HG03135 (cell line): ENCODE results near the gene ACP1.
"Not testable (repeated sequence)": the region's sequence is repeated elsewhere in the genome, so short reads cannot be mapped to it uniquely, and the experiment has no call there.

Source experiments
- ATAC-seq: cut with Tn5 transposase; IDR thresholded peaks from one replicate; pipeline ENCODE4 v1.9.1; 2021; ENCODE audit warnings: mild to moderate bottlenecking, moderate library complexity; ENCODE audit not compliant: unreplicated experiment

ACP1 gene

DNA sequence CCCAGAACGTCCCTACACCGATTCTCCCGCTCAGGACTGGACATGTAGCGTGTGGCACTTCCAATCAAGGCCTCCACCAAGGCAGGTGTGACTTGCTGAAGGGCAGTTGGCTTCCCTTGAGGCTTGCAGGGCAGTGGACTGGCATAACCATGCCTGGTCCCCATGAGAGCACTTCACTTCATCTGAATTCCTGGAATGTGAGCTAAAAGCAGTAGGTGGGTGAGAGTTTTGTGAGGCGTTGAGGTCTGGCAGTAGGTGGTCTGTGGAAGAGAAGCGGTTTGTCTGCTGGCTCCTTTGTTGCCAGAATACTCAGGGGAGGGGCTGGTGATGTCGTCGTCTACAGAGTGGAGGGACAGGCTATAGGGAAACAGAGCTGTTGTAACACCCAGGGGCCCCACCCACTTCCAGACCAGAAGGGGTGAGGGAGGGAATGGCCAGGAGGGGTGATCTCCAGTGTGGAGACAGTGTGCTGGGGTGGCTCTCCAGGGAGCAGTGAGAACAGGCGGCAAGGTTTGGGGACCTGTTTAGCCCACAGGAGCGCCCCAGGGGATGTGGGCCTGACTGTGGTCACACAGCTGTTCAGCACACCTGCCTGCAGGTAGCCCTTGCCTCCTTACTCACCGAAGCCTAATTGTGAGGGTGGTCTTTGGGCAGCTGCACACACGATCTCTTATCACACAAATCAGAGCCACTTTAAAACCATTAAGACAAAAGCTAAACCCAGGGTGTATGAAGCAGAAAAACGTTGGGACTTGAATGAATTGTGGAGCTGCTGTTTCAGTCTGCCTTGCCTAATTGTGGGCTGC is 44.6 kb downstream of the ACP1 start:
- ATAC-seq, result no peak

DNA sequence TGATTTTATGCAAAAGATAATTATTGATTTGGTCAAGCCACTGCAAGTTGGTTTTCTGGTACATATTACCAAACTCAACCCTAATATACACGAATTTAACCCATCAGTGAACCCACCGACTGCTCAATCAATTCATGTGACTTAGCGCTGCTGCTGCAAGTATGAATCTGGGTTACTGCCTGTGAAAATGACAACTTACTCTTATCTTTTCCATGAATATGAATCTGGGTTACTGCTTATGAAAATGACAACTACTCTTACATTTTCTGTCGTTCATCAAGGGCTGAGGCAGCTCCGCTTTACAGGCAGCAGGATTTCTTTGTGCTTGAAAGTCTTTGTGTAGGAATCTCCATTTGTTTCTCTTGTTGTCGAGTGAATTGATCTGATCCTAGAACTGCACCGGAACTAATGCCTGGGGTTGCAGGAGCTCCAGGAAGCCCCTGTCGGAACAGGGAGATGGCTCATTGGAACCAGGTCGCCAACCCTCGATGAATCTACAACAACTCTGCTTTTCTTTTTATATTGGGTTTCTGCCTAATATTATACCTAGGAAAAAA is 45.3 kb downstream of the ACP1 start:
- no peak for ATAC-seq

GRCh38 chr2:310994-311393 is 46.2 kb downstream of the ACP1 start:
- no peak for ATAC-seq

DNA sequence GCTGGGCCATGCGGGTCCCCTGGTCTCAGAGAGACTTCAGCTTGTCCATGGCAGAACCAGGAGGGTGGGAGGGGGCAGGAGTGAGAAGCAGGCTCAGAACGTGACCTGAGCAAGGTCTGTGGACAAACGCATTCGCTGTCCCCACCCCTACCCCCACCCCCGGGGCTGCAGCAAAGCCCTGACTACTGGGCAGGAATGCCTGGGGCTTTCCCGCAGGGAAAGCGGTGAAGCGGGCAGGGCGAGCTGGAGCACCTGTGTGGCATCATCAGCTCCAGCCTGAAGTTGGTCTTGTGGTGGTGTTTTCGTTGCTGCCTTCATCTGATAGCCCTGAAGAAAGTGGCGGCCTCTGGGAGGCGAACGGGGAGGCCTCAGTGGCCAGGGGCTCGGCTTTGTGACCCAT is 49.2 kb downstream of the ACP1 start:
- ATAC-seq, result no peak

DNA sequence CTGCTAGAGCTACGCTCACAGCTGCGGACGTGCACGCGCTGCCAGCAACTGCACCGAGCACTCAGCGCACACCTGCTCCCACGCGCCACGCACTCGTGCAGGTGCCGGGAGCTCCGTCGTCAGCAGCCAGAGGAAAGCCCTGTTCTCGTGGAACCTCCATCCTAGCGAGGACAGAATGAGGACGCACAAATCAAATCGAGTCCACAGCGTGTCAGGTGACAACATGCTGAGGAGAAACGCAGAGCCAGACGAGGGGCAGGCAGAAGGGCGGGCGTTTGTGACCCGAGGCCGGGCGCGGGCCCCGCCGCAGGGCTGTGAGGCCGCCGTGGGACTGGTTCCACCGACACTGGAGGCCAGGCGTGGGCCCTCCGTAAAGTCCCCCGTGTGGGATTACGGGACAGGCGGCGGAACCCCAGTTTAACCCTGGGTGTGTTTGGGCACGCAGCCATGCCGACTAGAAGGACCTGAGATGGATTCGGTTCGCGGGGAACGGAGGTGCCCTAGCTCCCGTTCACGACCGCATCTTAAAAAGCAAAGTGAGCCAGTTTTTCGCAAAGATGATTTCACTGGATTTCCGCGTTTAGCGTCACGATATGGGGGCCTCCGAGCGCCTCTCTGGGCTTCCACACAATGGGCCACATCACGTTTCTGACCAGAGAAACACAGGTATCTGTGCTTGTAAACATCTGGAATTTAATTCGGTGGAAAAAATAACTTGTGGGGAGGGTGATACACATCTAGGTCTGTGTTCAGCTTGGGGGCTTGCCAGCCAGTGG is 50.0 kb downstream of the ACP1 start:
- ATAC-seq, result no peak

DNA sequence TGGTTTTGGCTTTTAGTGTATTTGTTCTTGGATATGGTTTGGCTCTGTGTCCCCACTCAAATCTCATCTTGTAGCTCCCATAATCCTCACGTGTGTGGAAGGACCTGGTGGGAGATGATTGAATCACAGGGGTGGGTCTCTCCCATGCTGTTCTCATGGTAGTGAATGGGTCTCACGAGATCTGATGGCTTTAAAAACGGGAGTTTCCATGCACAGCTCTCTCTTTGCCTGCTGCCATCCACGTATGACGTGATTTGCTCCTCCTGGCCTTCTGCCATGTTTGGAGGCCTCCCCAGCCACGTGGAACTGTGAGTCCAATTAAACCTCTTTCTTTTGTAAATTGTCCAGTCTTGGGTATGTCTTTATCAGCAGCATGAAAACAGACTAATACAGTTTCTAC is 51.2 kb downstream of the ACP1 start:
- not testable (repeated sequence) for ATAC-seq

DNA sequence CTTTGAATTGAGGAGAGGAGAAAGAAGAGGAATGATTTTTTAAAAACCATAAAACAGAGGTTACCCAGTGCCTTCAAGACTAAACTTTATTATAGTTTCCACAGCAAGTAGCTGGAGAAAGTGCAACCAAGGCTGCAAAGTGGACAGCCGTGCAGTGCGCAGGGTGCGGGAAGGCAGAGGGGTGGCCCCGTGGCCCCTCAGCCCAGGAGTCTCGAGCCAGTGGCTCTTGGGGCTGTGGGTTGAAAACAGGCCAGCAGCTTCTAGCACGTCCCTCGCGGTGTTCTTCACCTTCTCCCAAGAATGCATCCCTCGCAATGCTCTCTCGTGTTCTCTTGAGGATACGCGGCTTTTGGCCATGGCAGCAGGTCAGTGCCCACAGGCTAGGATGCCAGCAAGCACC is 51.6 kb downstream of the ACP1 start:
- ATAC-seq, result no peak

DNA sequence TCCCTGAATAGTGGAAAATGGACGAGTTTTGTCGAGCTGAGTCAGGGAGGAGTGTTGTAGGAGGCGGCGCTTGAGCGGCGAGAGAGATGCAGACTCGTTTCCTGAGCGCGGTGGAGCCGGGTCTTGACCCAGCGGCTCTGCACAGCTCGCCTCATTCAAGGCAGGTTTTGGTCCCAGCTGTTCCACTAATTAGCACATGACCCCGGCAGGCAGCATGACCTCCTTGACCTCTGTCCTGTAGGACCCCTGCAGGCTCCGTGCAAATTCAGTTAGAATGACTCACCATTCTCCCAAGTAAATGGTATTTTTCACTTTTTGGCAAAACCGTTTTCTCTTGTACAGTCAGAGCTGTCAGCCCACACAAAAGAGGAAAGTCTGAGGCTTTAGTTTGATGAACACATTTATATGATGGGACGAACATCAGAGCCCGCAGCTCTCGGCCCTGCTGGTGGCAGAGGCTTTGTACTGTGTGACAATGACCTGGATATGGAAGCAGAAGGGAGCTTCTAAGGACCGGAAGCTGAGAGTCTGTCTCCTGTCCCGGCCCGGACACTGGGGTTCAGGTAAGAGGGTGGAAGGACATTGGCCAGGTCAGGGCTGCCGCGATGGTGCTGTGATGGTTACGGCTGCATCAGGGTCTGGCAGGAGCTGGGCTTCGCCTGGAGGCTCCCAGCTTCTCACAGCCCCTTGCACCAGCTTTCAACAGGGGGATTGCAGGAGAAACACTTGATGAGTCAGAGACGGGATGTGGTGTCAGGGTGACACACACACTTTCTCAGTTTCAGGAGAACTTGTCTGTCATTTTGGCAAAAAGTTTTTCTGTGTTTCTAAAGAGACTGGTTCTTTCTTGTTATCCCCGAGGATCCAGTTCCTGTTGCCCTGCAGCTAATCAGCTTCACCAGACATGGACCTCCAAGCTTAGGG is 53.0 kb downstream of the ACP1 start:
- no peak for ATAC-seq

GRCh38 chr2:319059-319600 is 54.4 kb downstream of the ACP1 start:
- ATAC-seq, result no peak

GRCh38 chr2:320561-320960 is 55.8 kb downstream of the ACP1 start:
- no peak for ATAC-seq

- ATAC-seq, result no peak
These were observed 57.6 kb downstream of the ACP1 start for GRCh38 chr2:322326-322725.

GRCh38 chr2:323035-323434 is 58.3 kb downstream of the ACP1 start:
- ATAC-seq, result no peak
